Measurements from ENCODE around the gene DNAJC16.

DNA sequence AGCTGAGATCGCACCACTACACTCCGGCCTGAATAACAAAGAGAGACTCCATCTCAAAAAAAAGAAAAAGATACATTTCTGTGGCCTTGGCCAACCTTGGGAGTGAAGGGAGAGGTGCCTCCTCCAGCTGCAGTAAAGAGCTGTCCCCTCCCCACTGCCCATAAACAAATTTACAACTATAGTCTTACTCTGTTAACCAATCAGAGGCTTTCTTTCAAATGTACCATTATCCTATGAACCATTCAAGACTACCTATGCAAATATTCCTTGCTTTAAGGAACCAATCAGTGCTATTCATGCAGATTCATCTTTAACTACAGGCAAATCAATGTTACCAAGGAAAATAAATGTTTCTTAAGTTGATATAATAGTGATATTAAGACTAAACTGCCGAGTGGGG is 49.7 kb upstream of the DNAJC16 start:
- TF ChIP-seq, protein P1, sequence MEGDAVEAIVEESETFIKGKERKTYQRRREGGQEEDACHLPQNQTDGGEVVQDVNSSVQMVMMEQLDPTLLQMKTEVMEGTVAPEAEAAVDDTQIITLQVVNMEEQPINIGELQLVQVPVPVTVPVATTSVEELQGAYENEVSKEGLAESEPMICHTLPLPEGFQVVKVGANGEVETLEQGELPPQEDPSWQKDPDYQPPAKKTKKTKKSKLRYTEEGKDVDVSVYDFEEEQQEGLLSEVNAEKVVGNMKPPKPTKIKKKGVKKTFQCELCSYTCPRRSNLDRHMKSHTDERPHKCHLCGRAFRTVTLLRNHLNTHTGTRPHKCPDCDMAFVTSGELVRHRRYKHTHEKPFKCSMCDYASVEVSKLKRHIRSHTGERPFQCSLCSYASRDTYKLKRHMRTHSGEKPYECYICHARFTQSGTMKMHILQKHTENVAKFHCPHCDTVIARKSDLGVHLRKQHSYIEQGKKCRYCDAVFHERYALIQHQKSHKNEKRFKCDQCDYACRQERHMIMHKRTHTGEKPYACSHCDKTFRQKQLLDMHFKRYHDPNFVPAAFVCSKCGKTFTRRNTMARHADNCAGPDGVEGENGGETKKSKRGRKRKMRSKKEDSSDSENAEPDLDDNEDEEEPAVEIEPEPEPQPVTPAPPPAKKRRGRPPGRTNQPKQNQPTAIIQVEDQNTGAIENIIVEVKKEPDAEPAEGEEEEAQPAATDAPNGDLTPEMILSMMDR (IDR thresholded peaks at IDR 0.05; ENCODE audit: low read depth, low read length) = no peak
- no peak for TF ChIP-seq MYC (IDR thresholded peaks at IDR 0.05; ENCODE audit: low read depth, low read length)
- TF ChIP-seq POLR2A (IDR thresholded peaks at IDR 0.05; ENCODE audit: extremely low read depth, insufficient read length) = no peak
- TF ChIP-seq, protein P2, sequence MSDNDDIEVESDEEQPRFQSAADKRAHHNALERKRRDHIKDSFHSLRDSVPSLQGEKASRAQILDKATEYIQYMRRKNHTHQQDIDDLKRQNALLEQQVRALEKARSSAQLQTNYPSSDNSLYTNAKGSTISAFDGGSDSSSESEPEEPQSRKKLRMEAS (IDR thresholded peaks at IDR 0.05; ENCODE audit: low read depth, low read length) = no peak

Measured in NB4 (cell line).